ENCODE results near the gene NCBP3. TPM values are rescaled to one million over a fixed set of nuclear protein-coding genes. Genes with fewer than 3 reads are reported as not detected.

The NCBP3 gene, protein sequence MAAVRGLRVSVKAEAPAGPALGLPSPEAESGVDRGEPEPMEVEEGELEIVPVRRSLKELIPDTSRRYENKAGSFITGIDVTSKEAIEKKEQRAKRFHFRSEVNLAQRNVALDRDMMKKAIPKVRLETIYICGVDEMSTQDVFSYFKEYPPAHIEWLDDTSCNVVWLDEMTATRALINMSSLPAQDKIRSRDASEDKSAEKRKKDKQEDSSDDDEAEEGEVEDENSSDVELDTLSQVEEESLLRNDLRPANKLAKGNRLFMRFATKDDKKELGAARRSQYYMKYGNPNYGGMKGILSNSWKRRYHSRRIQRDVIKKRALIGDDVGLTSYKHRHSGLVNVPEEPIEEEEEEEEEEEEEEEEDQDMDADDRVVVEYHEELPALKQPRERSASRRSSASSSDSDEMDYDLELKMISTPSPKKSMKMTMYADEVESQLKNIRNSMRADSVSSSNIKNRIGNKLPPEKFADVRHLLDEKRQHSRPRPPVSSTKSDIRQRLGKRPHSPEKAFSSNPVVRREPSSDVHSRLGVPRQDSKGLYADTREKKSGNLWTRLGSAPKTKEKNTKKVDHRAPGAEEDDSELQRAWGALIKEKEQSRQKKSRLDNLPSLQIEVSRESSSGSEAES
- total RNA-seq = 15.0 and 32.6 TPM in 2 replicates

DNA sequence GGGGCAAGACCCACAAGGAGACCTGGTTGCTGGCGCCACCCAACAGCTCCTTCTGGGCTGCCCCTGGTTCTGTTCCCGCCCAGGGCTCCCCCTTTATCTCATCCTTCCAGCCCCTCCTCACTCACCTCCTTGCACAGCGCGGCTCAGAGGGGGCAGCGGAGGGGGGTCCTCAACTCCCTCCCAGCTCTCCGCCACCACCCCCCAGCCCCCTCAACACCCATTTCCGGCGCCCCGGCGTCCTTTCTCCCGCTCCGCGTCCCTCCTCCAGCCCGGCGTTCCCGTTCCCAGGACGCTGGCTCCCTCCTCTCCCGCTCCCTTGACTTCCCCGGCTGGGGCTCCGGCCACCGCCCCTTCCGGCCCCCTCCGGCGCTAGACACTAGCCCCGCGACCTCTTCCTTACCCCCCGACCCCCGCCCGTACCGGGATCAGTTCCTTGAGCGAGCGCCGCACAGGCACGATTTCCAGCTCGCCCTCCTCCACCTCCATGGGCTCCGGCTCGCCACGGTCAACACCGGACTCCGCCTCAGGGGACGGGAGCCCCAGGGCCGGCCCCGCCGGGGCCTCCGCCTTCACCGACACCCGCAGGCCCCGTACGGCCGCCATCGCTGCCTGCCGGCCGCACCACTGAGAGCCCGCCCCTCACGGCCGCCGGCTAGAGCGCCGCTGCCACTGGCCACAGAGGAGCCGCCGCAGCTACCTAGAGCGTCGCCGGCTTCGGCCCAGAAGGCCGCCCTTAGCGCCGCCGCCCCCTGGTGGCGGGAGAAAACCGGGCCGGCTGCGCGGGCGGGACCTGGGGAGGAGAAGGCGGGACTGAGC lies at the start of gene NCBP3:
Gene NCBP3, minus strand, starts transcription at position 626 of the 816 bp plus-strand sequence. Its CDS starts 23 bp downstream, at position 603.

DNA sequence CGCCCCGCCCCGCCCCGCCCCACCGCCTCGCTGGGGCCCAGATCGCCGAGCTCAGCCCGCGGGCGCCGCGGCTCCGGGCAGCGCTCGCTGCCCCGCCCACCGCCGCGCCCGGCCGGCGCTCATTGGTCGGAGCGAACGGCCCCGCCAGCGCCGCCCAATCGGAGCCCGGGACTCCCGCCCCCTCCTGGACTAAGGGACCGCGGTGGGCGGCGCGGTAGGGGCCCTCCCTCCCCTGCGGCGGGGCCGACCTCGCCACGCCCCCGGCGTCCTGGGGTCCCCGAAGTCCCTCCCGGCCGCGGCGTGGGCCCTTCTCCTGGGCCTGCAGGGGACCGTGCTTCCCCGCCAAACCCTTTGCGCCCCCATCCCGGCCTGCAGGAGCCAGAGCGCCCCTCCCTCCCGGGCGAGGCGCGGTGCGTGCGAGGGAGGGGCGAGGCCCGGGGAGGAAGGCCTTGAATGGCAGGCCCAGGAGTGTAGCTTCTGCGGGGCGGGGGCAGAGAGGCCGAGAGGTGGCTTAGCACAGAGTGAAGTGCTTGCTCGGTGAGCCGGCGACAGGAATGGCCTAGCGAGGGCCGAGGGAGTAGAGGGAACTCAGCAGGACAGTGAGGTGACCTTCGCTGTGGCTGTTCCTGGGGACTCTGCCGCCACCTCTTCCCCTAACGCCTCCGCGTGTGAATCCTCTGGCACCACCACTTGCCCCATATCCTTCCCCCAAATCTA lies 47.1 kb upstream of the NCBP3 start, which contains the start of gene CAMKK1:
Gene CAMKK1, minus strand, starts transcription at position 51 of the 717 bp plus-strand sequence. CDS start 7,366 bp downstream, outside the sequence.

DNA sequence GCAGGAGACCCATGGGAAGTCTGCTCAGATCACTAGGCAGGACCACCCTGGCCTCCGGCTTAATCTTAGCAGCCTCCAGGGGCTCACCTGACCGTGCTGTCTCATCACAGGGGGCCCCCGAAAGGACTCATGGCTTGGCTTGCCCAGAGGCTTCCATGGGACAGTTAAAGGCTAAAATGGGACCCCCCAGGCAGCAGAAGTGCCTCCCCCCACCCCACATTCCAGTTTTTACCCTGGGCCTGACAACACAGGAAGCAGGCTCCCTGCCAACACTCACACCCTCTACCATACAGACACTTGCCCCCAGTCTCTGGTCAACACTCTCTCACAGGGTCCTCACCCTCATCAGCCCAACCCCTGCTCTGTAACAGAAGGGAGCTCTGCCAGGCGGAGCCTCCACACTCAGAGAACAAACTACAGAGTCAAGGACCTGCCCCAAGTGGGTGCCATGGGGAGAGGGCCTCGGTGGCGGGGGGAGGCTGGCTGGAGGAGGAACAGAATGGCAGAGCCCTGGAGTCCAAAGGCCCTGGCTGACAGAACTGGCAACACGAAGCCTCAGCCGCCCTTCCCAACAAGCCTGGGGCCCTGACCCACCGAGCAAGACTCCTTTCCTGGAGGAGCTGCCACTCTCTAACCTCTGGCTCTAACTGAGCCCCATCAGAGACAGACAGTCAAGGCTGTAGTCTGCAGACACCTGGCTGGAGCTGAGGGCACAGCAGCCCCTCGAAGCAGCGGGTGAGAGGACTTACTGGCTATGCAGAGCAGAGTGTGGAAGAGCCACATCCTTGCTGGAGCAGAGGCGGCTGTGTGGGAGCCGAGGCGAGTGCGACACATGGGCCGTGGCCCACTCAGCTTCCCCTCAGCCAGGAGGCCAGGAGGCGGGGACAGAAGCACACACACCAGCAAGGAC lies 45.4 kb downstream of the NCBP3 start, which contains the start of gene ITGAE:
Gene ITGAE, minus strand, starts transcription at position 827 of the 910 bp plus-strand sequence. Its CDS starts 44 bp downstream, at position 783.

Other genes with a start within 250 kb of the NCBP3 start
- gene TRPV1, start 236.8 kb downstream of the NCBP3 start, total RNA-seq = 1.0 and 3.1 TPM in 2 replicates
- gene SHPK, start 210.0 kb downstream of the NCBP3 start, total RNA-seq = 6.2 and 9.5 TPM in 2 replicates
- gene CTNS, start 209.5 kb downstream of the NCBP3 start, total RNA-seq = 24.6 and 32.1 TPM in 2 replicates
- 150 and 163 TPM in 2 replicates for gene TAX1BP3, start 177.7 kb downstream of the NCBP3 start, total RNA-seq
- gene EMC6, start 177.4 kb downstream of the NCBP3 start, total RNA-seq = 12.0 and 26.3 TPM in 2 replicates
- 1.4 and 4.3 TPM in 2 replicates for gene P2RX5, start 150.1 kb downstream of the NCBP3 start, total RNA-seq
- gene HASPIN, start 122.3 kb downstream of the NCBP3 start, total RNA-seq = 0.34 and 0.50 TPM in 2 replicates
- gene ITGAE, start 45.1 kb downstream of the NCBP3 start, total RNA-seq = 10.9 and 23.2 TPM in 2 replicates
- 1.4 and 4.1 TPM in 2 replicates for gene CAMKK1, start 46.8 kb upstream of the NCBP3 start, total RNA-seq
- not detected in 2 replicates for gene P2RX1, start 70.2 kb upstream of the NCBP3 start, total RNA-seq
- gene ATP2A3, start 118.2 kb upstream of the NCBP3 start, total RNA-seq = under 0.01 and 0.28 TPM in 2 replicates

All from nasal cavity respiratory epithelium epithelial cell of viscerocranial mucosa (primary cell).